Activated CD4-positive, alpha-beta T cell treated with anti-CD3 and anti-CD28 coated beads, Interleukin-2, Interleukin-4, amounts not matched to agents 100 ng/mL and 50 ng/mL, durations not matched to agents 16 hours and 8 hours (primary cell): ENCODE measurements around the gene NEGR1.

Experiments
- DNase-seq: peaks from one replicate; pipeline ENCODE4 v3.0.0-alpha.2; 2020; ENCODE audit warnings: low spot score

Gene NEGR1

DNA sequence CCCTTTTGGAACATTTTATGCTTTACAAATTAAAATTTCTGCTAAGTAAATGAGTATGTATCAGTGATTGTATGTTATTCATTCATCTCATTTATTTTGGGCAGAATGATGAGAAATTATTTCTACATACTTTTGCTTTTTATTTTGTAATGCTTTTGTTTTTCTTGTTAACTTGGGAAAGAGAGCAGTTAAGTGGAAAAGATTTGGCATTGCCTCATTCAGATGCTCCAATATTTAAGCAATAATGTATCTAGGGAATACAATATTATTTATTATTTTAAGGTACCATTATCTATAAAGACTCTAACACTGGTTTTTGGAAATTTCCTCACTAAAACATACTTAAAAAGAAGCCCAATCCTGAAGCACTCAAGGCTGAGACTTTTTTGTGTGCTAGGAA is 431.8 kb downstream of the NEGR1 start:
- no peak for DNase-seq

GRCh38 chr1:71843012-71843411 is 439.3 kb downstream of the NEGR1 start:
- DNase-seq: no peak

DNA sequence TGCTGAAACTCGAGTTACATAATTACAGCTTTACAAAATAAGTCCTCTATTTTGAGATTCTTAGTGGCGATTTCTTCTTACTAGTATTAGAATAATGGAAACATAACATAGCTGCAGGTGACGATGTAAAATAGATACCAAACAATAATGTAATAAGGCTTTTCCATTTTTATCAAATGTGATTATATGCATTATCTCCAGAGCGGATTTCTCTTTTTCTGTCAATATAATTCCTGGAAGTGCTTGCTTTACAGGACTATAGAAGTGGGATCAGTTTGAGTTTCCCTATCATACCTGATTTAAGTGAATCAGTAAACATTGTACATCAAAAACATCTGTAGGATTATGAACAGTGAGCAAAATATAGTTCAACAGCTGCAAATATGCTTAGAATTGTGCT is 442.5 kb downstream of the NEGR1 start:
- DNase-seq: no peak

- no peak for DNase-seq
Observed at GRCh38 chr1:71836904-71837303, 445.4 kb downstream of the NEGR1 start.

DNA sequence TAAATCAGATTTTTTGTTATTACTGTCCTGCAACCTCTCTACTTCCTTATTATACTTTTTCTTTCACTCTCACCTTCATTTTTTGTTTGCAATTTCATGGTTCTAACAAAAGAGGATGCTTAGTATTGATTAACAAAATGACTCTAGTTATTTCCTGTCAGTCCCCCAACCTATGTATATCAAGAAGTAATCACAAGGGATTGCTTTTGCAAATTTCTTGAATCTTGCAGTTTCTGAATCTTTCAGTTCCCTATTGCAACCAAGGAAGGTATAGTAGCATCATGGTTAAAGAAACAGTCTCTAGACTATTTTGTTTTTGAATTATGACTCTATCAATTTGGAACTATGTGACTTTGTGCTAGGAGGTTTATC is 446.9 kb downstream of the NEGR1 start:
- no peak for DNase-seq

GRCh38 chr1:71834601-71835441 is 447.5 kb downstream of the NEGR1 start:
- no peak for DNase-seq

GRCh38 chr1:71831646-71832045 is 450.7 kb downstream of the NEGR1 start:
- no peak for DNase-seq

- no peak for DNase-seq
Observed at GRCh38 chr1:71829346-71829745, 453.0 kb downstream of the NEGR1 start.

- DNase-seq: no peak
Observed at GRCh38 chr1:71828431-71829012, 453.8 kb downstream of the NEGR1 start.

- DNase-seq: no peak
Observed at GRCh38 chr1:71823708-71824305, 458.5 kb downstream of the NEGR1 start.

DNA sequence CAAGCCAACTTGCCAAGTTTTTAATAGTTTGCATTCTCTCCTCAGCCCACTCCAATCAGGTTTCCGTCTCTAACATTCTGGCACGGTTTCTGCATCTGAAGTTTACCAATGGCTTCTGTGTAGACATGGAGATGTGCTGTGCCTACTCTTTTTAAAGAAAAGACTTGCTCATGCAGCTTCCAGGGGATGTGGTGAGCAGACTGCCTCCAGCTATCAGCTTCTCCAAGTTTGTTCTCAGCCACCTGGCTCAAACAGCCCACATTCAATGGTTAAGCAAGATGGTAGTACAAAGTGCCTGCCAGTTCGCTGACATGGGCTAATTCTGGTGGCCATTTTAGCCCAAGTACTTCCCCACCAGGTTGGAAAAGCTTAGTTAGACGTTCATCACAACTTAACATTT is 465.3 kb downstream of the NEGR1 start:
- no peak for DNase-seq

DNA sequence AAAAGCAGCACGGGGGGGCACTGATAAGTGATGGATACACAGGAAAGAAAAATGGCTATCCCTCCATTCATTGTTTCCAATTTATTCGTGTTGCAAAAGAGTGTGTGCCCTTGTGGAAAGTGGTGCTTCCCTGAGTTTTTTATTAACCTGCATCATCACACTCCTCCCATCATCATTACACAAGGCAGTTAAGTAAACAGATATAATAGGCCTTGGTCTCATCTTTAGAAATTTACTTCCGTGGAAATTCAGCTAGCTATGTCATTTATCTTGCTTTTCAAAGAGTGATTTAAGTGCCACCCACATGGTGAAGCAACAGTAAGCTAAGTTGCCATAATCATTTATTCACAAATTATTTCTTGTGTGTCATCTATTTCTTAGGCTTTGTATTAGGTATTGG is 473.3 kb downstream of the NEGR1 start:
- no peak for DNase-seq

GRCh38 chr1:71804140-71804539 is 478.2 kb downstream of the NEGR1 start:
- DNase-seq: no peak

GRCh38 chr1:71796006-71796405 is 486.3 kb downstream of the NEGR1 start:
- no peak for DNase-seq

GRCh38 chr1:71792264-71792663 is 490.1 kb downstream of the NEGR1 start:
- no peak for DNase-seq

DNA sequence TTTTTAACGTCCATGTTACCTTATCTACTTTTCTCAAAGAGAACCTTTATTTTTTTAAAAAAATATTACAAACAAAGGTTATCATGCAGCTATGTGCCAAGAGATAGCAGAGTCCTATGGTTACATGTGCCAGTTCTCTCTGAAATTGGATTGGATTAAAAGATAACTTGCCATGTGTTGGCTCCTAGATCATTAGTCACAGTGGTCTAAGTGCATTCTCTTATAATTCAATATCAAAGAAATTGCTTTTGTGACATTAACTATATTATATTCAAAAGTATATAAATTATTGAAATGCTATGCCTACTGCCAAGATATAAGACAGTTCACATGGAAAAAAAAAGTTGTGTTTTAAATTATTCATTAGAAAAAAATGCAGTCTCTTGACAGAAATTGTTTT is 494.2 kb downstream of the NEGR1 start:
- no peak for DNase-seq

DNA sequence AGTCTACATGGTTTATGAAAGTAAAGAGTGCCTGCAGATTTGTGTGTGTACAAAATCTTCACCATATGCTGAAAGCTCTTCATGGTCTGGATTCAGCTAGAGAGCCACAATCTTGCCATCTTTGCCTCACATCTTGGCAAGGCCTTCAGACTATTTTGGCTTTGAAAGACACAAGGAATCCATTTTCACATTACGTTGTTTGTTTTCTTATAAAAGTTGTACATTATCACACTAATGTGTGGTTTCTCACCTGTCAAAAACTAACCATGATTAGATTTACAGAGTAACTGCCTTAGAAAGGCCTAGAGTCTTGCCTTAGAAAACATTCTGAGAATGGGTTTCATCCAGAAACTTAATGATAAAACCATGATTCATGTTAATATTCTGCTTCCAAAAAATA is 494.6 kb downstream of the NEGR1 start:
- no peak for DNase-seq

DNA sequence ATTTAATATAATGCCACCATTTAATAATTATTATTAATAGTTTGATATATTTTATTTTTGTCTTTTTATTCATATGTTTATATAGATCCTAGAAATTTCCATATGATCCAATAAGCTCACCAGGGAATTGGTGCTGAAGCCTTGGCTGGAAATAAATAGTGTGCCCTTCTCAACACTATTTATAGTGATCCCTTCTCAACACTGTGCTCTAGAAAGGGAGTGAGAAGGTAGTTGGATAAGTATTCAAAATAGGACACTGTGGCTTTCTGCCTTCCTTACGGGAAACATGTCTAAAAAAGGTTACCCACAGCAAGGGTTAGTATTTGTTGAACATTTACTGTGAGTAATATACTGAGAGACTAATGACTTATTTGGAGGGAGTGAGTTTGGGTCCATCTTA is 496.1 kb downstream of the NEGR1 start:
- DNase-seq: no peak

DNA sequence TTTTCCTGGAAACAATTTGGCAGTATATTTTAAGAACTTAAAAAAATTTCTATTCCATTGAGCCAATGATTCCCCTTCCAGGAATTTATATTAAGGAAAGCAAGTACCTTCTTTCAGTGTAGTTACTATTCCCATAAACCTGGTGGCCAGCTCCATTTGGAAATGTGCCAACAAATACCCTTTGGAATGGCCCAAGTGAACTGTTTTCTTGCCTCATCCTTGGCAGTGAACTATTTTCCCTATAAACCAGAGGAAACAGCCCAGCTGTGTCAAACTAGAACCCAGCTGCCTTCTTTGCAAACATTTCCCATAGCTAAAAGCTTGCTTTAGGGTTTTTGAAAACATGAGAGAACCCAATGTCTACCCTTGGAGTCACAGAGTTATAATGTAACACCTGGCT is 496.9 kb downstream of the NEGR1 start:
- no peak for DNase-seq

GRCh38 chr1:71785000-71785399 is 497.3 kb downstream of the NEGR1 start:
- no peak for DNase-seq

DNA sequence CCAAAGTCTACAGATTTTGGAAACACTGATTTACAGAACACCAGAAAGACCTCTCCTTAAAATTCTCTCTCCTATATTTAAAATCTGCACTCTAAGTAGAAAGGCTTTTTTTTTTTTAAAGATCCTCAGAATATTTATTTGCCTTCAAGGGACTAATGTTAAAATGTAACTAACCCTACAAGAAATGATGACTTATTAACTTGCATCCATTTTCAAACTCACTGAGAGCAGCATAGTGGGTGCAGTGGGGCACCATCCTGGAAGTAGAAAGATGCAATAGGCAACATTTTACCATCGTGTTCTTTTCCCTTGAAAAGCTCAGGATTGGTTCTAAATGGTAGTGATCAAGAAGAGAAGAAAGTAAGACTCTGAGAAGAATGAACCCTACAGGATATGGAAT is 498.1 kb downstream of the NEGR1 start:
- no peak for DNase-seq

GRCh38 chr1:71783071-71783470 is 499.3 kb downstream of the NEGR1 start:
- DNase-seq: no peak

GRCh38 chr1:71781450-71781849 is 500.9 kb downstream of the NEGR1 start:
- no peak for DNase-seq

DNA sequence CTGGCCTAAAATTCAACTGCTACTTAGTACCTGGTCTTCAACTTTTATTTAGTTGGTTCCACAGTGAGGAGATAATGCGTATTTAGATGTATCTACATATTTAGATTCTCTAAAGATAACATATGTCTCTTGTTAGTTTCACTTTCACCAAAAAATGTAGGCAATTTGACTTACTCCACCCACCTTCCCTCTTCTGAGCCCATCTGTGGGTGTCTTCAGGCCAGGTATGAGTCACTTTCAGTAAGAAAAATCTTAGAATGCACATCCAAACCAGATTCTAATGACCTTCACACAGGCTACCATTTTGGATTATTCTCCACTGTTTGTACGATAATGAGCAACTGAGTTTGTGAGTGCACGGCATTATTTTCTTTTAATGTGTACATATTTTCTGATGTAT is 501.7 kb downstream of the NEGR1 start:
- no peak for DNase-seq
